Suprapubic skin (tissue), 4 donors: ENCODE results near the gene SLC9A7.

Source experiments
- EP300 ChIP-seq: sonication (generic); formaldehyde crosslinking; IDR thresholded peaks from one replicate; pipeline ENCODE4 v1.6.1; 2017; ENCODE audit warnings: antibody characterized with exemption
- POLR2A ChIP-seq, 2 donors: fragments of 450-650 bp; IDR thresholded peaks; one replicate each; pipeline ENCODE4 v1.6.1; 2017; ENCODE audit warnings: antibody characterized with exemption in 2 of 2, mild to moderate bottlenecking in 2 of 2, moderate library complexity in 2 of 2
- POLR2AphosphoS5 ChIP-seq, 3 donors: sonication (generic); formaldehyde crosslinking; IDR thresholded peaks; one replicate each; pipeline ENCODE4 v1.6.1; 2017; ENCODE audit warnings: antibody characterized with exemption in 3 of 3
- TF ChIP-seq, protein P1 (sequence below), 2 donors: fragments of 200-600 bp in 1 of 2; fragments of 450-650 bp in 1 of 2; sonication (generic) in 1 of 2; IDR thresholded peaks; one replicate each; pipeline ENCODE4 v1.5.1; 2016 to 2019; ENCODE audit warnings: antibody characterized with exemption in 2 of 2, mild to moderate bottlenecking in 1 of 2, moderate library complexity in 1 of 2

- TF ChIP-seq, protein P1, sequence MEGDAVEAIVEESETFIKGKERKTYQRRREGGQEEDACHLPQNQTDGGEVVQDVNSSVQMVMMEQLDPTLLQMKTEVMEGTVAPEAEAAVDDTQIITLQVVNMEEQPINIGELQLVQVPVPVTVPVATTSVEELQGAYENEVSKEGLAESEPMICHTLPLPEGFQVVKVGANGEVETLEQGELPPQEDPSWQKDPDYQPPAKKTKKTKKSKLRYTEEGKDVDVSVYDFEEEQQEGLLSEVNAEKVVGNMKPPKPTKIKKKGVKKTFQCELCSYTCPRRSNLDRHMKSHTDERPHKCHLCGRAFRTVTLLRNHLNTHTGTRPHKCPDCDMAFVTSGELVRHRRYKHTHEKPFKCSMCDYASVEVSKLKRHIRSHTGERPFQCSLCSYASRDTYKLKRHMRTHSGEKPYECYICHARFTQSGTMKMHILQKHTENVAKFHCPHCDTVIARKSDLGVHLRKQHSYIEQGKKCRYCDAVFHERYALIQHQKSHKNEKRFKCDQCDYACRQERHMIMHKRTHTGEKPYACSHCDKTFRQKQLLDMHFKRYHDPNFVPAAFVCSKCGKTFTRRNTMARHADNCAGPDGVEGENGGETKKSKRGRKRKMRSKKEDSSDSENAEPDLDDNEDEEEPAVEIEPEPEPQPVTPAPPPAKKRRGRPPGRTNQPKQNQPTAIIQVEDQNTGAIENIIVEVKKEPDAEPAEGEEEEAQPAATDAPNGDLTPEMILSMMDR (IDR thresholded peaks at IDR 0.05): peak in 1 of 2 donors; percentile 25
- TF ChIP-seq POLR2A (IDR thresholded peaks at IDR 0.05): no peak
- TF ChIP-seq EP300: no peak
- TF ChIP-seq POLR2AphosphoS5 (IDR thresholded peaks at IDR 0.05): no peak
These were observed 116.8 kb downstream of the SLC9A7 start for GRCh38 chrX:46642145-46642544.
